ENCODE results near the gene LGALS14.

DNA sequence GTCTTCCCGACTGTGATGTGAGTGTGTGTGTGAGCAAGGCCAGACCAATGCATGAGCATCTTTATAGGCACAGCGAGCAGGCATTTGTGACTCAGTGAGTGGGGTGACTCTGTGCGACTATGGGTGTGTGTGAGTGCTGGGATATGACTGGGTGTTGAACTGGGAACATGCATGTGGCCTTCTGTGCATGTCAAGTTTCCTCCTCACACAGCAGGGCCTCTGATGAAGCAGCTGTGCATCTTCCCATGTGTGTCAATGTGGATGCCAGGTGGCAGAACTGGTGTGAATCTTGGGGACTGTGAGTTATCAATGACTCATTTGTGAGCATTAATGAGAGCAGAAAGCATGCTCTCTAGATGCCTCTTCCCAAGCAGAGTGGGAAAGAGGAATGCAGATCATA lies 12.1 kb upstream of the LGALS14 start:
- TF ChIP-seq, protein P1, sequence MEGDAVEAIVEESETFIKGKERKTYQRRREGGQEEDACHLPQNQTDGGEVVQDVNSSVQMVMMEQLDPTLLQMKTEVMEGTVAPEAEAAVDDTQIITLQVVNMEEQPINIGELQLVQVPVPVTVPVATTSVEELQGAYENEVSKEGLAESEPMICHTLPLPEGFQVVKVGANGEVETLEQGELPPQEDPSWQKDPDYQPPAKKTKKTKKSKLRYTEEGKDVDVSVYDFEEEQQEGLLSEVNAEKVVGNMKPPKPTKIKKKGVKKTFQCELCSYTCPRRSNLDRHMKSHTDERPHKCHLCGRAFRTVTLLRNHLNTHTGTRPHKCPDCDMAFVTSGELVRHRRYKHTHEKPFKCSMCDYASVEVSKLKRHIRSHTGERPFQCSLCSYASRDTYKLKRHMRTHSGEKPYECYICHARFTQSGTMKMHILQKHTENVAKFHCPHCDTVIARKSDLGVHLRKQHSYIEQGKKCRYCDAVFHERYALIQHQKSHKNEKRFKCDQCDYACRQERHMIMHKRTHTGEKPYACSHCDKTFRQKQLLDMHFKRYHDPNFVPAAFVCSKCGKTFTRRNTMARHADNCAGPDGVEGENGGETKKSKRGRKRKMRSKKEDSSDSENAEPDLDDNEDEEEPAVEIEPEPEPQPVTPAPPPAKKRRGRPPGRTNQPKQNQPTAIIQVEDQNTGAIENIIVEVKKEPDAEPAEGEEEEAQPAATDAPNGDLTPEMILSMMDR (conservative IDR thresholded peaks at IDR 0.05; ENCODE audit: low read depth, low read length): no peak
- no peak for TF ChIP-seq EZH2 (IDR thresholded peaks at IDR 0.05; ENCODE audit: low read length, unreplicated experiment)

Data from PC-3 (cell line).